ENCODE measurements around the gene AUTS2.

AUTS2 gene

GRCh38 chr7:70829221-70830059 is 1231.2 kb downstream of the AUTS2 start:
- DNase-seq (ENCODE audit: low spot score) (no peak), FAIRE-seq (no peak)

GRCh38 chr7:70830060-70830395 is 1231.8 kb downstream of the AUTS2 start:
- FAIRE-seq = no peak
- no peak for DNase-seq (ENCODE audit: low spot score)

GRCh38 chr7:70830426-70830825 is 1232.2 kb downstream of the AUTS2 start:
- DNase-seq (ENCODE audit: low spot score) (no peak), FAIRE-seq (no peak)

GRCh38 chr7:70833726-70834125 is 1235.5 kb downstream of the AUTS2 start:
- FAIRE-seq (no peak), DNase-seq (ENCODE audit: low spot score) (peak; percentile 44)

- FAIRE-seq = no peak
Observed at GRCh38 chr7:70834424-70834823, 1236.1 kb downstream of the AUTS2 start.

GRCh38 chr7:70835658-70836057 is 1237.4 kb downstream of the AUTS2 start:
- no peak for DNase-seq (ENCODE audit: low spot score)
- no peak for FAIRE-seq

More at GRCh38 chr7:70834424-70834823, 1236.1 kb downstream of the AUTS2 start:
- DNase-seq (ENCODE audit: low spot score) = no peak

GRCh38 chr7:70836279-70836678 is 1238.0 kb downstream of the AUTS2 start:
- DNase-seq (ENCODE audit: low spot score) (no peak), FAIRE-seq (no peak)

- no peak for FAIRE-seq
Observed at GRCh38 chr7:70836946-70837345, 1238.7 kb downstream of the AUTS2 start.

GRCh38 chr7:70837589-70837988 is 1239.3 kb downstream of the AUTS2 start:
- no peak for FAIRE-seq

More at GRCh38 chr7:70836946-70837345, 1238.7 kb downstream of the AUTS2 start:
- no peak for DNase-seq (ENCODE audit: low spot score)

GRCh38 chr7:70838292-70838907 is 1240.1 kb downstream of the AUTS2 start:
- DNase-seq (ENCODE audit: low spot score) (peak; percentile 2), FAIRE-seq (no peak)

More at GRCh38 chr7:70837589-70837988, 1239.3 kb downstream of the AUTS2 start:
- no peak for DNase-seq (ENCODE audit: low spot score)
